ENCODE measurements around the gene IGF2BP2. TPM values are rescaled to one million over a fixed set of nuclear protein-coding genes. Genes with fewer than 3 reads are reported as not detected.

The IGF2BP2 gene
- total and polyA plus RNA-seq, 2 of the 4 experiments (the other 2 are of a cell fraction), result 23.4 to 88.2 TPM

DNA sequence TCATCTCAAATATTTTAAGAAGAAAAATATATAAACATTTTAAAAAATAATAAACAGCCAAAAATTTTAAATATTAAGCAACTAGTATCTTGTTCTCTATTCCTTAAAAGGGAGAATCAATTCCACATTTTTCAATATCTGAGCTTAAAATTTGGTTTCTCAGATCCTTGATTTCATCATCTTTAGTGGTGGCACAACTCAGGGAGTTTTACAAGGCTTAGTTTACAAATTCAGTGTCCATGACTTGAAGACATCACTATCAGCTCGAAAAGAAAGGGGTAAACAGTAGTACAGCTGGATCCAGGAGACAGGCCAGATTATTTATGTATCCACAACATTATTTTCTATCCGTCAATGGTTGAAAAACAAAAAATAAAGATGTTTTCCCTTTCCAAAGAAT is 11.6 kb downstream of the IGF2BP2 start:
- Histone ChIP-seq H3K36me3 (ENCODE audit: control insufficient read depth, insufficient read depth, low read length) (0 out of 2 replicates have a peak, but pooled peaks cover 2% of the 10 kb centered on the region), H2BK120ac (ENCODE audit: low read depth, low read length) (0 out of 2 replicates have a peak overlapping the region, but pooled peaks have one; percentile 24), H3K4me3 (ENCODE audit: insufficient read depth, low read depth, low read length) (no peak overlapping the region), H3K18ac (ENCODE audit: low read depth, low read length) (no peak overlapping the region), H2BK5ac (ENCODE audit: low read depth, low read length, poor library complexity, severe bottlenecking) (peak overlapping the region; percentile 82), H3K9ac (ENCODE audit: low read depth, low read length) (no peak overlapping the region), H3K4me2 (ENCODE audit: low read depth, low read length) (peak overlapping the region; percentile 77), H3K56ac (ENCODE audit: extremely low read depth, insufficient read depth, low read length) (no peak overlapping the region), H2AK5ac (ENCODE audit: low read depth, low read length) (no peak overlapping the region), H4K91ac (ENCODE audit: insufficient read depth, low read depth, low read length) (no peak overlapping the region), H2AK9ac (replicated peaks; ENCODE audit: low read depth, low read length, poor library complexity) (no peak overlapping the region), H3K27me3 (ENCODE audit: control insufficient read depth, insufficient read depth, low read length) (no peaks in the 10 kb centered on the region), H2BK15ac (ENCODE audit: low read depth, low read length) (no peak overlapping the region), H3K4ac (ENCODE audit: low read depth, low read length) (no peak overlapping the region; the same call in 1 of the 2 replicates), H3K4me1 (ENCODE audit: control insufficient read depth, insufficient read depth, low read length) (peaks cover 26% of the 10 kb centered on the region), H4K5ac (ENCODE audit: low read depth, low read length) (no peak overlapping the region), H3K27ac (ENCODE audit: insufficient read depth, low read length) (peak overlapping the region; percentile 69; the same call in 1 of the 2 replicates), H3K79me1 (ENCODE audit: low read depth in 1 of 2, low read length in 2 of 2) (peaks cover 0 to 46% of the 10 kb centered on the region in 2 experiments; a peak in 2 of 4 replicates), H3K23ac (ENCODE audit: low read depth, low read length) (no peak overlapping the region), H2BK20ac (ENCODE audit: low read depth, low read length) (no peak overlapping the region), H2AFZ (replicated peaks; ENCODE audit: low read length, poor library complexity) (no peak overlapping the region), H3K9me1 (ENCODE audit: insufficient read depth, low read length) (peaks cover 20% of the 10 kb centered on the region), H4K20me1 (ENCODE audit: insufficient read depth, low read length) (peaks cover 75% of the 10 kb centered on the region), H4K8ac (ENCODE audit: low read depth in 2 of 2, low read length in 2 of 2) (peak overlapping the region in 1 of 2 experiments; percentile 10; a peak in 1 of 4 replicates), H3K9me3 (ENCODE audit: control insufficient read depth, insufficient read depth, low read length) (no peaks in the 10 kb centered on the region), H3K14ac (replicated peaks; ENCODE audit: low read depth, low read length) (no peak overlapping the region)
- no TSS peak for BruUV-seq (replicated peaks)
- WGBS, 2 experiments (ENCODE audit: extremely low coverage in 2 of 2, insufficient read length in 1 of 2), result 0% methylated on average over 1 of the region's 2 CpGs; no CpG with 5 or more reads in 1 of the 2 experiments
- dilution Hi-C loops (cut with HindIII; ENCODE audit: low sequenced_read_pairs, unreplicated experiment) (no loop called here), intact Hi-C loops (cut with micrococcal nuclease) (no loop called here), in situ Hi-C loops (cut with MboI; ENCODE audit: low sequenced_read_pairs) (loop anchor here (5.0 kb wide), 1 partner anchor 76 kb away; no protein-coding TSS in a partner anchor)
- ChIA-PET POLR2A (ENCODE audit: unreplicated experiment) (interaction anchor here (0.5 kb wide), 1 partner anchor 138 kb away, joined by 7 read pairs; no protein-coding TSS in a partner anchor), CTCF (interaction anchor here (0.6 kb wide), 1 partner anchor 8 kb away, joined by 5 read pairs; no protein-coding TSS in a partner anchor)
- TF ChIP-seq CEBPB (IDR thresholded peaks at IDR 0.05; ENCODE audit: low read depth, low read length), result peak; percentile 75
- TF ChIP-seq, protein P1, sequence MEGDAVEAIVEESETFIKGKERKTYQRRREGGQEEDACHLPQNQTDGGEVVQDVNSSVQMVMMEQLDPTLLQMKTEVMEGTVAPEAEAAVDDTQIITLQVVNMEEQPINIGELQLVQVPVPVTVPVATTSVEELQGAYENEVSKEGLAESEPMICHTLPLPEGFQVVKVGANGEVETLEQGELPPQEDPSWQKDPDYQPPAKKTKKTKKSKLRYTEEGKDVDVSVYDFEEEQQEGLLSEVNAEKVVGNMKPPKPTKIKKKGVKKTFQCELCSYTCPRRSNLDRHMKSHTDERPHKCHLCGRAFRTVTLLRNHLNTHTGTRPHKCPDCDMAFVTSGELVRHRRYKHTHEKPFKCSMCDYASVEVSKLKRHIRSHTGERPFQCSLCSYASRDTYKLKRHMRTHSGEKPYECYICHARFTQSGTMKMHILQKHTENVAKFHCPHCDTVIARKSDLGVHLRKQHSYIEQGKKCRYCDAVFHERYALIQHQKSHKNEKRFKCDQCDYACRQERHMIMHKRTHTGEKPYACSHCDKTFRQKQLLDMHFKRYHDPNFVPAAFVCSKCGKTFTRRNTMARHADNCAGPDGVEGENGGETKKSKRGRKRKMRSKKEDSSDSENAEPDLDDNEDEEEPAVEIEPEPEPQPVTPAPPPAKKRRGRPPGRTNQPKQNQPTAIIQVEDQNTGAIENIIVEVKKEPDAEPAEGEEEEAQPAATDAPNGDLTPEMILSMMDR (conservative IDR thresholded peaks at IDR 0.05; ENCODE audit: low read depth, low read length), result no peak
- peak; percentile 40 for ATAC-seq (ENCODE audit: low read depth)
- DNase-seq, result peak; percentile 53
